DND-41 (cell line): Measurements from ENCODE around the gene ME2.

Experiments
- ATAC-seq: fragments of 200-7000 bp; cut with Tn5 transposase; 3 replicates; pipeline ENCODE4 v1.9.1; 2021; ENCODE audit warnings: low read depth; ENCODE audit not compliant: insufficient read depth
- DNase-seq: peaks from one replicate; pipeline ENCODE4 v3.0.0-alpha.2; 2020
- H2AFZ ChIP-seq: 2 replicates; pipeline ENCODE4 v1.6.0; 2012; ENCODE audit warnings: low read depth, low read length
- H3K27ac ChIP-seq: 2 replicates; pipeline ENCODE4 v1.5.1; 2012; ENCODE audit warnings: low read length, inconsistent platforms
- H3K27me3 ChIP-seq: fragments of 200-600 bp; sonication (generic); 2 replicates; pipeline ENCODE4 v1.6.0; 2012; ENCODE audit warnings: low read length, mild to moderate bottlenecking, inconsistent platforms; ENCODE audit not compliant: insufficient read depth, poor library complexity
- H3K36me3 ChIP-seq: 2 replicates; pipeline ENCODE4 v1.5.1; 2012; ENCODE audit warnings: low read length, inconsistent platforms; ENCODE audit not compliant: insufficient read depth
- H3K4me1 ChIP-seq: 2 replicates; pipeline ENCODE4 v1.5.1; 2012; ENCODE audit warnings: mild to moderate bottlenecking, low read length; ENCODE audit not compliant: insufficient read depth
- H3K4me2 ChIP-seq: 2 replicates; pipeline ENCODE4 v1.6.0; 2012; ENCODE audit warnings: mild to moderate bottlenecking, moderate library complexity, low read length, inconsistent platforms; ENCODE audit not compliant: insufficient read depth
- H3K4me3 ChIP-seq, 2 experiments: fragments of 200-600 bp in 1 of 2; shearing (Covaris generic) in 1 of 2; 2 replicates each; pipeline ENCODE4 v1.5.1; 2012 to 2016; ENCODE audit warnings: inconsistent platforms in 2 of 2, low read length in 2 of 2, mild to moderate bottlenecking in 2 of 2, low read depth in 1 of 2, moderate library complexity in 1 of 2
- H3K79me2 ChIP-seq: 2 replicates; pipeline ENCODE4 v1.6.0; 2012; ENCODE audit warnings: low read length, inconsistent platforms; ENCODE audit not compliant: insufficient read depth
- H3K9ac ChIP-seq: 2 replicates; pipeline ENCODE4 v1.6.0; 2012; ENCODE audit warnings: low read depth, mild to moderate bottlenecking, inconsistent platforms, low read length, moderate library complexity
- H3K9me3 ChIP-seq: 2 replicates; pipeline ENCODE4 v1.5.1; 2012; ENCODE audit warnings: low read length, moderate library complexity, mild to moderate bottlenecking, inconsistent platforms; ENCODE audit not compliant: insufficient read depth, severe bottlenecking
- H4K20me1 ChIP-seq: 2 replicates; pipeline ENCODE4 v1.6.0; 2012; ENCODE audit warnings: low read length; ENCODE audit not compliant: insufficient read depth
- EZH2 ChIP-seq: IDR thresholded peaks from 3 replicates; pipeline ENCODE4 v1.6.1; 2012; ENCODE audit warnings: borderline replicate concordance, low read depth, mild to moderate bottlenecking, moderate library complexity, low read length, inconsistent platforms; ENCODE audit not compliant: severe bottlenecking
- TF ChIP-seq, protein P1 (sequence below): IDR thresholded peaks from 2 replicates; pipeline ENCODE4 v1.5.1; 2012; ENCODE audit warnings: borderline replicate concordance, low read length, moderate library complexity, mild to moderate bottlenecking; ENCODE audit not compliant: poor library complexity, severe bottlenecking; ENCODE audit errors: extremely low read depth

Gene ME2

DNA sequence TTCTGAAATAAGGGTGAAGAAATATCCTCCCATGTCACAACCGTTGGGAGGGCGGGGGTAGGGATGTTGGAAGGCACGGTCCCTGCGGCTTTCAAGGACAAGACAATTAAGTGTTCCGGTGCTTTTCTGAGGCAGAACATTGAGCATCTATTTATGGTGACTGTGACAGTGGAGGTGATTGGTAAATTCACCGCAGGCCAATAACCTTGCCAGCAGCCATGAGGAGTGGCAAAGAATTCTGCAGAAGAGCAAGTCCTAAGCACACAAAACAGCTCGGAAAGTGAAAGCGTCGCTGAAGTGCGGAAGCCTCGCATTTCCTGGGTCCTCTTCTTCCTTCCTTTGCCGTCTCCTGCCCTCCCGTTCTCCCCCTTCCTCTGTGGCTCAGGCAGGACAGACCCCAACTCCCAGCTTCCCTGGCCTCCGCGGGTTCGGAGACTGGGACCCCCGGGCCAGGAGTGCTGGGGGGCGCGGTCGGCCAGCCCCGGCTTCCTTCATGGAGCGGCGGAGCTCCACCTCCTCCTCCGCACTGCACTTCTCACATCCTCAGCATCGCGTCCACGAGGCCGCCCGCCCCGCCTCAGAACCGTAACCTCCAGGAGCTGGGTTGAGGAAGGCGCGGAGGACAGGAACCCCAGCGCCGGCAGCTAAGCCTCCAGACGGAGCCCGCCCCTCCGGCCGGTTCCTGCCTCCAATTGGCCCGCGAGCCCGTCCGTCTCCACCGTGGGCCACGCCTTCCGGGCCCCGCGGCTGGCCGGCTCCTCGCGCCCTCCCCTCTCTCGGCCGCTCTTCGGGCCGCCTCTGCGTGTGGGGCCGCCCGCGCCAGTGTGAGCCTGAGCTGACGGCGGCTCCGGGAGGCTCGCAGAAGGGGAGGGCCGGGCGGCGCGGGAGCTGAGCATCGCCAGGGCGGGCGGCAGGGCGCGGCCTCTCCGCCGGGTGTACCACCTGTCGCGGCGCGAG, at the start of gene ME2:
Gene ME2 (plus strand): TSS at position 774 of the 957 bp plus-strand sequence. CDS start 16,703 bp downstream, outside the sequence.
- TF ChIP-seq EZH2, result no peak
- TF ChIP-seq, protein P1, sequence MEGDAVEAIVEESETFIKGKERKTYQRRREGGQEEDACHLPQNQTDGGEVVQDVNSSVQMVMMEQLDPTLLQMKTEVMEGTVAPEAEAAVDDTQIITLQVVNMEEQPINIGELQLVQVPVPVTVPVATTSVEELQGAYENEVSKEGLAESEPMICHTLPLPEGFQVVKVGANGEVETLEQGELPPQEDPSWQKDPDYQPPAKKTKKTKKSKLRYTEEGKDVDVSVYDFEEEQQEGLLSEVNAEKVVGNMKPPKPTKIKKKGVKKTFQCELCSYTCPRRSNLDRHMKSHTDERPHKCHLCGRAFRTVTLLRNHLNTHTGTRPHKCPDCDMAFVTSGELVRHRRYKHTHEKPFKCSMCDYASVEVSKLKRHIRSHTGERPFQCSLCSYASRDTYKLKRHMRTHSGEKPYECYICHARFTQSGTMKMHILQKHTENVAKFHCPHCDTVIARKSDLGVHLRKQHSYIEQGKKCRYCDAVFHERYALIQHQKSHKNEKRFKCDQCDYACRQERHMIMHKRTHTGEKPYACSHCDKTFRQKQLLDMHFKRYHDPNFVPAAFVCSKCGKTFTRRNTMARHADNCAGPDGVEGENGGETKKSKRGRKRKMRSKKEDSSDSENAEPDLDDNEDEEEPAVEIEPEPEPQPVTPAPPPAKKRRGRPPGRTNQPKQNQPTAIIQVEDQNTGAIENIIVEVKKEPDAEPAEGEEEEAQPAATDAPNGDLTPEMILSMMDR, result no peak
- H4K20me1 ChIP-seq, result peaks cover 30% of the 10 kb centered on the region; the same call in 1 of the 2 replicates
- peak within 1 kb of the TSS; percentile 77 for H3K4me2 ChIP-seq
- H3K79me2 ChIP-seq, result peaks cover 52% of the 10 kb centered on the region
- H3K4me3 ChIP-seq, result peak within 1 kb of the TSS; percentile 85 to 89
- H3K27me3 ChIP-seq, result no peaks in the 10 kb centered on the region
- DNase-seq, result peak; percentile 93
- H3K27ac ChIP-seq, result peak within 1 kb of the TSS; percentile 82
- 0 out of 2 replicates have a peak, but pooled peaks cover 10% of the 10 kb centered on the region for H3K36me3 ChIP-seq
- no peaks in the 10 kb centered on the region for H3K9me3 ChIP-seq
- H3K9ac ChIP-seq, result peak within 1 kb of the TSS; percentile 69
- peaks cover 39% of the 10 kb centered on the region for H3K4me1 ChIP-seq
- peak within 1 kb of the TSS; percentile 69 for H2AFZ ChIP-seq
- ATAC-seq, result peak; percentile 93

DNA sequence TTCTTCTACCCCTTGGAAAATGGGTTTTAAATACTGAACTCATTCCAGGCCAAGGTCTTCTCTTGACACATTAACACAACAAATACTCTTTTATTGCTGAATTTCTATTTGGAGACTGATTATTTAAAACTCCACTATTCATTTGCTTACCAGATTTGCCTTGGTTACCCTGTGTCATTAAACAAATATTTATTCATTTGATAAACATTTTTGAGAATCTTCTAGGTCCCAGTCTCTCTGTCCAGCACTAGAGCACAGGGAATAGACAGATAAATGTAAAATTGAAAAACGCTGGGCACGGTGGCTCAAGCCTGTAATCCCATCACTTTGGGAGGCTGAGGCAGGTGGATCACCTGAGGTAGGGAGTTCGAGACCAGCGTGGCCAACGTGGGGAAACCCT, 49.3 kb upstream of the ME2 start:
- Histone ChIP-seq H3K4me2 (no peak overlapping the region), H3K36me3 (no peaks in the 10 kb centered on the region), H3K27me3 (no peaks in the 10 kb centered on the region), H3K27ac (no peak overlapping the region), H3K4me1 (no peaks in the 10 kb centered on the region), H4K20me1 (no peaks in the 10 kb centered on the region), H3K79me2 (no peaks in the 10 kb centered on the region), H3K4me3 (no peak overlapping the region), H2AFZ (no peak overlapping the region), H3K9ac (no peak overlapping the region), H3K9me3 (no peaks in the 10 kb centered on the region)
- no peak for TF ChIP-seq EZH2
- TF ChIP-seq, protein P1, result no peak
- ATAC-seq (no peak), DNase-seq (no peak)

DNA sequence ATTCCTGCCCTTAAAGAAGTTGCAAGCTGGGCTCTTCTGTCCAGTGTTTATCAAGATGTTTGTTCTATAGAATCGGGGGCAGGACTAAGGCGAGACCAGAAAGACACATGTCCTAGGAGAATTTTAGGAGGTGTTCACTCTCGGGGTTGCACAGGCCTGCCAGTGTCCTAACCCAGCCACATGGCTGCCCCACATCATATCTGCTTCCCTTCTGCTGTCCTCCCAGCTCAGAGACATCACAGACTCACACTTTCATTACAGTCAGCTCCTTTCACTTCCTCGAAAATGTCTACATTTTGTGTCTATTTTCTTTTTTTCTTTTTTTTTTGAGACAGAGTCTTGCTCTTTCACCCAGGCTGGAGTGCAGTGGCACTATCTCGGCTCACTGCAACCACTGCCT, 48.4 kb upstream of the ME2 start:
- H3K27ac ChIP-seq, result no peak overlapping the region
- no peaks in the 10 kb centered on the region for H3K79me2 ChIP-seq
- peaks cover 4% of the 10 kb centered on the region for H3K27me3 ChIP-seq
- DNase-seq, result no peak
- H3K9me3 ChIP-seq, result no peaks in the 10 kb centered on the region
- H2AFZ ChIP-seq, result no peak overlapping the region
- H3K9ac ChIP-seq, result no peak overlapping the region
- no peaks in the 10 kb centered on the region for H4K20me1 ChIP-seq
- H3K36me3 ChIP-seq, result no peaks in the 10 kb centered on the region
- no peak overlapping the region for H3K4me3 ChIP-seq
- H3K4me1 ChIP-seq, result no peaks in the 10 kb centered on the region
- no peak for ATAC-seq
- H3K4me2 ChIP-seq, result no peak overlapping the region
- TF ChIP-seq, protein P1, result no peak
- TF ChIP-seq EZH2, result no peak
